ENCODE measurements around the gene PTPRK.
A peak's percentile ranks its signal among the peaks of the same experiment; 100 is the strongest.

The PTPRK gene

DNA sequence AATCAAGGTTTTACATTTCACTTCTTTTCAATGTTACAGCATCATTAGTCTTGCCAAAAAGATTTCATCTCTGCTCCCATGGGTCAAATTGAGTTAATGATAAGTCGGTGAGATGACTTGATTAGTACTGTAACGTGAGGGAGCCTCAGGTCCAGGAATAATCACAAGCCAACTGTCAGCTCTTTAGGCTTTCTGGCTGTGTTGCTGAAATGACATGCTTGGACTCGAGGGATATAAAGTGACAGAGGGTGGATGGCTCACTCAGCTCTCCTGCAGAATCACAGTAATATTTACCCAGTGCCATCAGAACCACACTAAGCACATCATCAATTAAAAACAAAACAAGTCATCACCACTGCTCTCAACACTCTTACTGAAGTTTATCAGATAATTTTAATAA lies 423.4 kb downstream of the PTPRK start:
- H3K9me3 ChIP-seq (ENCODE audit: severe bottlenecking) = no peaks in the 10 kb centered on the region
- no peaks in the 10 kb centered on the region for H3K27me3 ChIP-seq (ENCODE audit: insufficient read depth, low read depth, severe bottlenecking)
- H3K4me3 ChIP-seq (ENCODE audit: low read depth, low read length) = no peak overlapping the region
- H3K27ac ChIP-seq = no peak overlapping the region
- H3K36me3 ChIP-seq = no peaks in the 10 kb centered on the region
- peak; percentile 14 for DNase-seq
- TF ChIP-seq CTCF (IDR thresholded peaks at IDR 0.05; ENCODE audit: low read depth, low read length) = no peak

GRCh38 chr6:128095362-128095761 lies 425.0 kb downstream of the PTPRK start:
- no peaks in the 10 kb centered on the region for H3K27me3 ChIP-seq (ENCODE audit: insufficient read depth, low read depth, severe bottlenecking)
- H3K9me3 ChIP-seq (ENCODE audit: severe bottlenecking) = no peaks in the 10 kb centered on the region
- H3K36me3 ChIP-seq = no peaks in the 10 kb centered on the region
- no peak overlapping the region for H3K4me3 ChIP-seq (ENCODE audit: low read depth, low read length)
- no peak for DNase-seq
- H3K27ac ChIP-seq = no peak overlapping the region
- TF ChIP-seq CTCF (IDR thresholded peaks at IDR 0.05; ENCODE audit: low read depth, low read length) = no peak

GRCh38 chr6:128079021-128079420 lies 441.4 kb downstream of the PTPRK start:
- TF ChIP-seq CTCF (IDR thresholded peaks at IDR 0.05; ENCODE audit: low read depth, low read length) = no peak
- H3K4me3 ChIP-seq (ENCODE audit: low read depth, low read length) = no peak overlapping the region
- no peaks in the 10 kb centered on the region for H3K27me3 ChIP-seq (ENCODE audit: insufficient read depth, low read depth, severe bottlenecking)
- no peak for DNase-seq
- no peaks in the 10 kb centered on the region for H3K36me3 ChIP-seq
- no peaks in the 10 kb centered on the region for H3K9me3 ChIP-seq (ENCODE audit: severe bottlenecking)
- no peak overlapping the region for H3K27ac ChIP-seq

DNA sequence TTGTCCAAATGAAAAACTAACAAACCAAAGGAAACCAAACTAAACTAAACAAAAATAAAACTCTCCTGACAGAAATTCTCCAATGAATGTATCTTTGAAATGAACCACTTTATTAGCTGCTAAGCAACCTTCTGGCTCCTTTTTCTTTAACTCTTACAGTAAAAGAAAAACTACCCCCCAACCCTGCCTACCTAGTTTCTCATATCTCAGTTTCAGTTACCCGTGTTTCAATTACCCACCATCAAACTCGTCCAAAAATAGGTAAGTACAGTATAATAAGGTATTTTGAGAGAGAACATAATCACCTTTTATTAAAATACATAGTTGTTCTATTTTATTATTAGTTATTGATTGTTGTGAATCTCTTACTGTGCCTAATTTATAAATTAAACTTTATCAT lies 442.1 kb downstream of the PTPRK start:
- TF ChIP-seq CTCF (IDR thresholded peaks at IDR 0.05; ENCODE audit: low read depth, low read length) = no peak
- Histone ChIP-seq H3K9me3 (ENCODE audit: severe bottlenecking) (no peaks in the 10 kb centered on the region), H3K36me3 (no peaks in the 10 kb centered on the region), H3K27ac (no peak overlapping the region), H3K4me3 (ENCODE audit: low read depth, low read length) (no peak overlapping the region), H3K27me3 (ENCODE audit: insufficient read depth, low read depth, severe bottlenecking) (no peaks in the 10 kb centered on the region)
- no peak for DNase-seq

DNA sequence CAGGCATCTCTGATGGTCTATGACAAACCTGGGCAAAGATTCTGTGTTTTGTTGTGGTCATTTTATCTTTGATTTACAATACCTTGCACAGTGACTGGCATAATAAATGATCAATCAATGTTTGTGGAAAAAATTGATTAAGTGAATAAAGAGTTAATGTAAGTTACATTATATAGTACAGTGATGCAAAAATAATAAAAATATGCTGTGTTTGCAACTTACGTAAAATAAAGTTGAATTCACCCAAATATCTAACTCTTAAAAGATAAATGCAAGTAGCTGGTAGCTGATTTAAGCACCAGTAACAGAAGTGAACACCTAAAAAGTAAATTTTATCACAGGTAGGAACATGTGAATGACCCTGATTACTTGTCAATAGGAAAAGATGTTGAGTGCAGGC lies 443.6 kb downstream of the PTPRK start:
- Histone ChIP-seq H3K36me3 (no peaks in the 10 kb centered on the region), H3K4me3 (ENCODE audit: low read depth, low read length) (no peak overlapping the region), H3K27ac (no peak overlapping the region), H3K9me3 (ENCODE audit: severe bottlenecking) (no peaks in the 10 kb centered on the region), H3K27me3 (ENCODE audit: insufficient read depth, low read depth, severe bottlenecking) (no peaks in the 10 kb centered on the region)
- no peak for DNase-seq
- TF ChIP-seq CTCF (IDR thresholded peaks at IDR 0.05; ENCODE audit: low read depth, low read length) = no peak

DNA sequence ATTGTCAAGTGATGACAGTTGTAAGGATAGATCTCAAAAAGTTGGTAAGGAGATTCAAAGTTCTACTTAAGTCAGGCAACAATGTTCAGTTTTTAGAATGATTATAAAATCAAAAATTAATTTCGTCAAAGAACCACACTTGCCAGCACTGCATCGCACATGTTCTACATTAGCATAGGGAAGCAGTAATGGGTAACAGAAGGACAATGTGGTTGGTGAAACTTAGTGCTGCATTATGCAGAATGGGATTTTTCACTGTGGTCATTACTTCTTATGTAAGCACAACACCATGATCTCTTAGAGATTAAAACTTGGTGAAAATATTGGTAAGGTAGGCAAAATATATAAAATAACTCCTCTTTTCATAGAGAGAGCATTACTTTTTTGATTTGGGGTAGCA lies 445.8 kb downstream of the PTPRK start:
- no peak for DNase-seq
- Histone ChIP-seq H3K27me3 (ENCODE audit: insufficient read depth, low read depth, severe bottlenecking) (no peaks in the 10 kb centered on the region), H3K27ac (no peak overlapping the region), H3K4me3 (ENCODE audit: low read depth, low read length) (no peak overlapping the region), H3K36me3 (no peaks in the 10 kb centered on the region), H3K9me3 (ENCODE audit: severe bottlenecking) (no peaks in the 10 kb centered on the region)
- no peak for TF ChIP-seq CTCF (IDR thresholded peaks at IDR 0.05; ENCODE audit: low read depth, low read length)
